Measurements from ENCODE around the gene KBTBD8. TPM values are rescaled to one million over a fixed set of nuclear protein-coding genes. Genes with fewer than 3 reads are reported as not detected.

Gene KBTBD8
- total and polyA plus RNA-seq, 4 donors: 0.08 to 14.2 (median 1.3) TPM

DNA sequence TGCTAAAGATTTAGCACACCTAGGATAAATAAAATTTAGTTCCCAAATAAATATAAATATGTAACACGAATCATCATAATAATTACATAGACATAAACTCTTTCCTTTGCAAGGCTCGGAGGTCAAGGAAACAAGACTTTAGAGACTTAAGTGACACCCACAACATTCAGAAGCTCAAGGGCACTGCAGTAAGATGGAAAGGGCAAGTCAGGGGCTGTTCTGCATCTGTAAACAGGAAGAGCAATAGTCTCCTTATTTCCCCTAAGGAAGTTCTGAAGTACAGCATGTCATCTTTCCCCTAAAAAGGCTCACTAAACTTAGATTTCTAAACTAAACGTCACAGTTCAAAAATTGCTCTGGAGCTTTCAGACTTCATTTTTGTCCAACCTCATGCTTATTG, 26.9 kb upstream of the KBTBD8 start:
- peak; percentile 62 for TF ChIP-seq NR2F2 (IDR thresholded peaks at IDR 0.05)
- TF ChIP-seq, protein P1, sequence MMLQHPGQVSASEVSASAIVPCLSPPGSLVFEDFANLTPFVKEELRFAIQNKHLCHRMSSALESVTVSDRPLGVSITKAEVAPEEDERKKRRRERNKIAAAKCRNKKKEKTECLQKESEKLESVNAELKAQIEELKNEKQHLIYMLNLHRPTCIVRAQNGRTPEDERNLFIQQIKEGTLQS (IDR thresholded peaks at IDR 0.05): no peak
- TF ChIP-seq, protein P2, sequence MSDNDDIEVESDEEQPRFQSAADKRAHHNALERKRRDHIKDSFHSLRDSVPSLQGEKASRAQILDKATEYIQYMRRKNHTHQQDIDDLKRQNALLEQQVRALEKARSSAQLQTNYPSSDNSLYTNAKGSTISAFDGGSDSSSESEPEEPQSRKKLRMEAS (IDR thresholded peaks at IDR 0.05): no peak
- Histone ChIP-seq H3K9me3 (ENCODE audit: control insufficient read depth in 4 of 4, low read length in 3 of 4) (no peaks in the 10 kb centered on the region), H3K4me3 (ENCODE audit: low read depth in 1 of 3, low read length in 3 of 3) (no peak overlapping the region), H3K9ac (ENCODE audit: low read depth in 1 of 2, low read length in 2 of 2) (no peak overlapping the region), H3K27ac (ENCODE audit: low read depth in 1 of 2, low read length in 2 of 2) (no peak overlapping the region), H3K4me1 (ENCODE audit: control insufficient read depth in 4 of 4, insufficient read depth in 4 of 4, low read length in 3 of 4) (peaks cover 0 to 4% (median 1%) of the 10 kb centered on the region in 4 donors), H3K36me3 (ENCODE audit: control insufficient read depth in 4 of 4, insufficient read depth in 3 of 4, low read depth in 1 of 4, low read length in 3 of 4) (no peaks in the 10 kb centered on the region), H3K27me3 (ENCODE audit: control insufficient read depth in 4 of 4, insufficient read depth in 4 of 4, low read length in 3 of 4) (peaks cover 0 to 12% (median 0%) of the 10 kb centered on the region in 4 donors)
- 44% methylated on average over 3 of the region's 3 CpGs for WGBS
- DNase-seq (ENCODE audit: low spot score): no peak

DNA sequence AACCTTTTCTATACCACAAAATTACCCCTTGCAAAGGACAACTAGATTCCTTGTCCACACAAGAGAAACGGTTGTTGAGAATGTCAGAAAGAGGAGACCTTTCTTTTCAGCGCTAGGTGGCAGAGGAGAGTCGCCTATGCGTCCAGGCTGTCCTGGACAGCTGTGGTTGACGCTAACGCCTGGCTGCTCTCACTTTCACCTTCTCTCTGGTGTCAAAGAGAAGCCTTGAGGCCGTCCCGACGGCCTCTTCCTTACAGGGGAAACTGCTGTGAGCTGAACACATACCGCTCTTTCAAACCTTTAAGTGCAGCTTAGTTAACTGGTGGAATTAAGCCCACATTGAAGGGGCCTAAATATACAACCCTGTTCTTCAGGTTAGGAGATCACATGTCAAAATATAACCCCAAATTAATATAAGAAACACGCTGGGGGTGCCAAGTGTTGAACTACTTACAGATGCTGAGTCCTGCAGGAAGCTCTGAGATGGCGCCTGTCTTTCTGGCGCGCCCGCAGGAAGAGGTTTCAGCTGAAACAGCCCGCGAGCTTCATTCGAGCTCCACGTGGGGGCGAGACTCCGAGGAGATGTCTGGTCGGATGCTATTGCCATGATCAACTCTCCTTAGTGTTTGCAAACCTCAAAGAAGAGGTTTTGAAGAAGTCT, 26.1 kb upstream of the KBTBD8 start:
- WGBS: 12% methylated on average over 22 of the region's 22 CpGs
- peaks cover 0 to 12% (median 0%) of the 10 kb centered on the region in 4 donors for H3K27me3 ChIP-seq (ENCODE audit: control insufficient read depth in 4 of 4, insufficient read depth in 4 of 4, low read length in 3 of 4)
- H3K27ac ChIP-seq (ENCODE audit: low read depth in 1 of 2, low read length in 2 of 2): no peak overlapping the region
- no peaks in the 10 kb centered on the region for H3K9me3 ChIP-seq (ENCODE audit: control insufficient read depth in 4 of 4, low read length in 3 of 4)
- peak overlapping the region in 1 of 2 donors; percentile 10 for H3K9ac ChIP-seq (ENCODE audit: low read depth in 1 of 2, low read length in 2 of 2)
- peak overlapping the region; percentile 36 to 65 (median 59) for H3K4me3 ChIP-seq (ENCODE audit: low read depth in 1 of 3, low read length in 3 of 3)
- TF ChIP-seq, protein P3, sequence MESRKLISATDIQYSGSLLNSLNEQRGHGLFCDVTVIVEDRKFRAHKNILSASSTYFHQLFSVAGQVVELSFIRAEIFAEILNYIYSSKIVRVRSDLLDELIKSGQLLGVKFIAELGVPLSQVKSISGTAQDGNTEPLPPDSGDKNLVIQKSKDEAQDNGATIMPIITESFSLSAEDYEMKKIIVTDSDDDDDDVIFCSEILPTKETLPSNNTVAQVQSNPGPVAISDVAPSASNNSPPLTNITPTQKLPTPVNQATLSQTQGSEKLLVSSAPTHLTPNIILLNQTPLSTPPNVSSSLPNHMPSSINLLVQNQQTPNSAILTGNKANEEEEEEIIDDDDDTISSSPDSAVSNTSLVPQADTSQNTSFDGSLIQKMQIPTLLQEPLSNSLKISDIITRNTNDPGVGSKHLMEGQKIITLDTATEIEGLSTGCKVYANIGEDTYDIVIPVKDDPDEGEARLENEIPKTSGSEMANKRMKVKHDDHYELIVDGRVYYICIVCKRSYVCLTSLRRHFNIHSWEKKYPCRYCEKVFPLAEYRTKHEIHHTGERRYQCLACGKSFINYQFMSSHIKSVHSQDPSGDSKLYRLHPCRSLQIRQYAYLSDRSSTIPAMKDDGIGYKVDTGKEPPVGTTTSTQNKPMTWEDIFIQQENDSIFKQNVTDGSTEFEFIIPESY (IDR thresholded peaks at IDR 0.05): no peak
- TF ChIP-seq, protein P2 (IDR thresholded peaks at IDR 0.05): peak; percentile 47
- no peak for TF ChIP-seq SP1 (IDR thresholded peaks at IDR 0.05)
- peak in 1 of 2 donors; percentile 10 for TF ChIP-seq HNF4A (conservative IDR thresholded peaks at IDR 0.05)
- no peak for TF ChIP-seq TAF1 (conservative IDR thresholded peaks at IDR 0.05)
- no peak for TF ChIP-seq JUND (IDR thresholded peaks at IDR 0.05)
- no peak for TF ChIP-seq FOXA2 (IDR thresholded peaks at IDR 0.05)
- no peak for TF ChIP-seq NR2F2 (IDR thresholded peaks at IDR 0.05)
- TF ChIP-seq GABPA (IDR thresholded peaks at IDR 0.05 in 1 of 2, conservative IDR thresholded peaks at IDR 0.05 in 1 of 2): no peak
- TF ChIP-seq RXRA (IDR thresholded peaks at IDR 0.05): no peak
- TF ChIP-seq, protein P1 (IDR thresholded peaks at IDR 0.05): no peak
- TF ChIP-seq FOXA1 (IDR thresholded peaks at IDR 0.05): no peak
- peak; percentile 29 for TF ChIP-seq YY1 (IDR thresholded peaks at IDR 0.05)
- TF ChIP-seq EGR1 (IDR thresholded peaks at IDR 0.05; ENCODE audit: low read depth in 2 of 2): no peak
- TF ChIP-seq, protein P4, sequence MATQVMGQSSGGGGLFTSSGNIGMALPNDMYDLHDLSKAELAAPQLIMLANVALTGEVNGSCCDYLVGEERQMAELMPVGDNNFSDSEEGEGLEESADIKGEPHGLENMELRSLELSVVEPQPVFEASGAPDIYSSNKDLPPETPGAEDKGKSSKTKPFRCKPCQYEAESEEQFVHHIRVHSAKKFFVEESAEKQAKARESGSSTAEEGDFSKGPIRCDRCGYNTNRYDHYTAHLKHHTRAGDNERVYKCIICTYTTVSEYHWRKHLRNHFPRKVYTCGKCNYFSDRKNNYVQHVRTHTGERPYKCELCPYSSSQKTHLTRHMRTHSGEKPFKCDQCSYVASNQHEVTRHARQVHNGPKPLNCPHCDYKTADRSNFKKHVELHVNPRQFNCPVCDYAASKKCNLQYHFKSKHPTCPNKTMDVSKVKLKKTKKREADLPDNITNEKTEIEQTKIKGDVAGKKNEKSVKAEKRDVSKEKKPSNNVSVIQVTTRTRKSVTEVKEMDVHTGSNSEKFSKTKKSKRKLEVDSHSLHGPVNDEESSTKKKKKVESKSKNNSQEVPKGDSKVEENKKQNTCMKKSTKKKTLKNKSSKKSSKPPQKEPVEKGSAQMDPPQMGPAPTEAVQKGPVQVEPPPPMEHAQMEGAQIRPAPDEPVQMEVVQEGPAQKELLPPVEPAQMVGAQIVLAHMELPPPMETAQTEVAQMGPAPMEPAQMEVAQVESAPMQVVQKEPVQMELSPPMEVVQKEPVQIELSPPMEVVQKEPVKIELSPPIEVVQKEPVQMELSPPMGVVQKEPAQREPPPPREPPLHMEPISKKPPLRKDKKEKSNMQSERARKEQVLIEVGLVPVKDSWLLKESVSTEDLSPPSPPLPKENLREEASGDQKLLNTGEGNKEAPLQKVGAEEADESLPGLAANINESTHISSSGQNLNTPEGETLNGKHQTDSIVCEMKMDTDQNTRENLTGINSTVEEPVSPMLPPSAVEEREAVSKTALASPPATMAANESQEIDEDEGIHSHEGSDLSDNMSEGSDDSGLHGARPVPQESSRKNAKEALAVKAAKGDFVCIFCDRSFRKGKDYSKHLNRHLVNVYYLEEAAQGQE (IDR thresholded peaks at IDR 0.05): peak; percentile 68
- TF ChIP-seq, protein P5, sequence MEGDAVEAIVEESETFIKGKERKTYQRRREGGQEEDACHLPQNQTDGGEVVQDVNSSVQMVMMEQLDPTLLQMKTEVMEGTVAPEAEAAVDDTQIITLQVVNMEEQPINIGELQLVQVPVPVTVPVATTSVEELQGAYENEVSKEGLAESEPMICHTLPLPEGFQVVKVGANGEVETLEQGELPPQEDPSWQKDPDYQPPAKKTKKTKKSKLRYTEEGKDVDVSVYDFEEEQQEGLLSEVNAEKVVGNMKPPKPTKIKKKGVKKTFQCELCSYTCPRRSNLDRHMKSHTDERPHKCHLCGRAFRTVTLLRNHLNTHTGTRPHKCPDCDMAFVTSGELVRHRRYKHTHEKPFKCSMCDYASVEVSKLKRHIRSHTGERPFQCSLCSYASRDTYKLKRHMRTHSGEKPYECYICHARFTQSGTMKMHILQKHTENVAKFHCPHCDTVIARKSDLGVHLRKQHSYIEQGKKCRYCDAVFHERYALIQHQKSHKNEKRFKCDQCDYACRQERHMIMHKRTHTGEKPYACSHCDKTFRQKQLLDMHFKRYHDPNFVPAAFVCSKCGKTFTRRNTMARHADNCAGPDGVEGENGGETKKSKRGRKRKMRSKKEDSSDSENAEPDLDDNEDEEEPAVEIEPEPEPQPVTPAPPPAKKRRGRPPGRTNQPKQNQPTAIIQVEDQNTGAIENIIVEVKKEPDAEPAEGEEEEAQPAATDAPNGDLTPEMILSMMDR (IDR thresholded peaks at IDR 0.05; ENCODE audit: low read depth, low read length, missing input control): peak; percentile 72
- TF ChIP-seq HNF4G (IDR thresholded peaks at IDR 0.05): no peak
- peak; percentile 89 to 91 for TF ChIP-seq RAD21 (IDR thresholded peaks at IDR 0.05)
- DNase-seq (ENCODE audit: low spot score): peak; percentile 70
- H3K4me1 ChIP-seq (ENCODE audit: control insufficient read depth in 4 of 4, insufficient read depth in 4 of 4, low read length in 3 of 4): peaks cover 0 to 4% (median 1%) of the 10 kb centered on the region in 4 donors
- no peaks in the 10 kb centered on the region for H3K36me3 ChIP-seq (ENCODE audit: control insufficient read depth in 4 of 4, insufficient read depth in 3 of 4, low read depth in 1 of 4, low read length in 3 of 4)
